H1 (cell line): ENCODE measurements around the gene EFCAB6. TPM values are rescaled to one million over a fixed set of nuclear protein-coding genes. Genes with fewer than 3 reads are reported as not detected.

Experiments
- CHD2 ChIP-seq: IDR thresholded peaks from 2 replicates; pipeline ENCODE4 v1.6.1; 2012; ENCODE audit warnings: low read length, improper control_type of control experiment
- EGR1 ChIP-seq: IDR thresholded peaks from 2 replicates; pipeline ENCODE4 v1.6.1; 2011; ENCODE audit warnings: low read depth, low read length, borderline replicate concordance
- EP300 ChIP-seq, 2 experiments: IDR thresholded peaks; 1 replicate in 1 of 2; 2 replicates in 1 of 2; pipeline ENCODE4 v1.6.1; 2011 to 2012; ENCODE audit warnings: low read depth in 2 of 2, low read length in 2 of 2, mild to moderate bottlenecking in 2 of 2, borderline replicate concordance in 1 of 2, inconsistent platforms in 1 of 2, moderate library complexity in 1 of 2
- NANOG ChIP-seq: IDR thresholded peaks from 2 replicates; pipeline ENCODE4 v1.6.1; 2011; ENCODE audit warnings: low read length, low read depth, mild to moderate bottlenecking, inconsistent platforms; ENCODE audit not compliant: insufficient read depth, poor library complexity, severe bottlenecking
- SP4 ChIP-seq: IDR thresholded peaks from 2 replicates; pipeline ENCODE4 v1.6.1; 2012; ENCODE audit warnings: low read length, inconsistent platforms
- SRF ChIP-seq: IDR thresholded peaks from 2 replicates; pipeline ENCODE4 v1.6.1; 2011; ENCODE audit warnings: mild to moderate bottlenecking, low read depth, low read length, moderate library complexity
- polyA plus RNA-seq, 7 experiments: library from polyadenylated mRNA; depleted of rRNA in 3 of 7; stranded (reverse) in 5 of 7; unstranded in 2 of 7; fragments of >200 nt in 5 of 7; fragments of 200-250 nt in 2 of 7; gene quantifications; 1 replicate in 5 of 7; 2 replicates in 1 of 7; 4 replicates in 1 of 7; pipeline versions ENCODE4 v1.2.1 to v1.2.3, GENCODE V29; 2011 to 2013; ENCODE audit warnings: missing spikeins in 2 of 7, mixed read lengths in 2 of 7
- total RNA-seq: library from RNA; stranded (reverse); fragmentation: NEBNext Ultra II Directional; extraction: Animal tissue kit (Norgen Biotek cat#: 25700); gene quantifications from 2 replicates; pipeline ENCODE4 v1.2.1, GENCODE V29; 2021
- TF ChIP-seq, protein P1 (sequence below): IDR thresholded peaks from 2 replicates; pipeline ENCODE4 v1.6.1; 2012; ENCODE audit warnings: inconsistent platforms
- TF ChIP-seq, protein P2 (sequence below): IDR thresholded peaks from 2 replicates; pipeline ENCODE4 v1.6.1; 2011; ENCODE audit warnings: low read depth, mild to moderate bottlenecking, low read length; ENCODE audit not compliant: insufficient read depth

The EFCAB6 gene
- total and polyA plus RNA-seq, 2 of the 8 experiments (the other 6 are each of a cell fraction or from before 2014, with no cell fraction given), result 0.32 to 1.7 TPM

GRCh38 chr22:43833286-43834240 is 21.5 kb upstream of the EFCAB6 start (continued):
- TF ChIP-seq EP300 (IDR thresholded peaks at IDR 0.05; ENCODE audit: borderline replicate concordance in 1 of 2, low read depth in 2 of 2, low read length in 2 of 2), result no peak
- no peak for TF ChIP-seq SRF
- no peak for TF ChIP-seq EGR1
- no peak for TF ChIP-seq NANOG
- TF ChIP-seq, protein P1, sequence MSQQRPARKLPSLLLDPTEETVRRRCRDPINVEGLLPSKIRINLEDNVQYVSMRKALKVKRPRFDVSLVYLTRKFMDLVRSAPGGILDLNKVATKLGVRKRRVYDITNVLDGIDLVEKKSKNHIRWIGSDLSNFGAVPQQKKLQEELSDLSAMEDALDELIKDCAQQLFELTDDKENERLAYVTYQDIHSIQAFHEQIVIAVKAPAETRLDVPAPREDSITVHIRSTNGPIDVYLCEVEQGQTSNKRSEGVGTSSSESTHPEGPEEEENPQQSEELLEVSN, result no peak
- no peak for TF ChIP-seq CHD2
- TF ChIP-seq SP4, result no peak
- TF ChIP-seq, protein P2, sequence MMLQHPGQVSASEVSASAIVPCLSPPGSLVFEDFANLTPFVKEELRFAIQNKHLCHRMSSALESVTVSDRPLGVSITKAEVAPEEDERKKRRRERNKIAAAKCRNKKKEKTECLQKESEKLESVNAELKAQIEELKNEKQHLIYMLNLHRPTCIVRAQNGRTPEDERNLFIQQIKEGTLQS, result no peak
